Retinal pigment epithelial cell (primary cell): ENCODE data around the gene NTMT2.

ENCODE experiments used
- DNase-seq: peaks from one replicate; pipeline ENCODE4 v3.0.0-alpha.2; 2010; ENCODE audit warnings: low read depth
- H3K4me3 ChIP-seq: 2 replicates; pipeline ENCODE4 v1.5.1; 2011; ENCODE audit warnings: mild to moderate bottlenecking, low read length, control low read depth, moderate library complexity
- CTCF ChIP-seq: conservative IDR thresholded peaks from 2 replicates; pipeline ENCODE4 v1.5.1; 2011; ENCODE audit warnings: low read depth, low read length, control low read depth, inconsistent platforms

The NTMT2 gene

GRCh38 chr1:170204121-170204520 is 58.4 kb downstream of the NTMT2 start:
- no peak for TF ChIP-seq CTCF
- no peak for DNase-seq
- H3K4me3 ChIP-seq: no peak overlapping the region

GRCh38 chr1:170205301-170205700 is 59.5 kb downstream of the NTMT2 start:
- TF ChIP-seq CTCF: no peak
- no peak overlapping the region for H3K4me3 ChIP-seq
- no peak for DNase-seq

- no peak for TF ChIP-seq CTCF
Measured at GRCh38 chr1:170209125-170209524, 63.4 kb downstream of the NTMT2 start.

GRCh38 chr1:170210142-170210541 is 64.4 kb downstream of the NTMT2 start:
- DNase-seq: no peak
- H3K4me3 ChIP-seq: no peak overlapping the region
- no peak for TF ChIP-seq CTCF

More at GRCh38 chr1:170209125-170209524, 63.4 kb downstream of the NTMT2 start:
- no peak for DNase-seq
- H3K4me3 ChIP-seq: no peak overlapping the region

GRCh38 chr1:170213596-170213995 is 67.8 kb downstream of the NTMT2 start:
- TF ChIP-seq CTCF: no peak
- no peak for DNase-seq
- no peak overlapping the region for H3K4me3 ChIP-seq

GRCh38 chr1:170214117-170215032 is 68.6 kb downstream of the NTMT2 start:
- no peak for TF ChIP-seq CTCF
- DNase-seq: no peak
- no peak overlapping the region for H3K4me3 ChIP-seq
